ENCODE measurements around the gene RPS26.
"Not testable (repeated sequence)": the region's sequence is repeated elsewhere in the genome, so short reads cannot be mapped to it uniquely, and the experiment has no call there.

- not testable (repeated sequence) for TF ChIP-seq CTCF, POLR2A (IDR thresholded peaks at IDR 0.05)
Observed at GRCh38 chr12:56077966-56078365, 36.2 kb downstream of the RPS26 start.
